ENCODE results near the gene SPTBN5.

The SPTBN5 gene

DNA sequence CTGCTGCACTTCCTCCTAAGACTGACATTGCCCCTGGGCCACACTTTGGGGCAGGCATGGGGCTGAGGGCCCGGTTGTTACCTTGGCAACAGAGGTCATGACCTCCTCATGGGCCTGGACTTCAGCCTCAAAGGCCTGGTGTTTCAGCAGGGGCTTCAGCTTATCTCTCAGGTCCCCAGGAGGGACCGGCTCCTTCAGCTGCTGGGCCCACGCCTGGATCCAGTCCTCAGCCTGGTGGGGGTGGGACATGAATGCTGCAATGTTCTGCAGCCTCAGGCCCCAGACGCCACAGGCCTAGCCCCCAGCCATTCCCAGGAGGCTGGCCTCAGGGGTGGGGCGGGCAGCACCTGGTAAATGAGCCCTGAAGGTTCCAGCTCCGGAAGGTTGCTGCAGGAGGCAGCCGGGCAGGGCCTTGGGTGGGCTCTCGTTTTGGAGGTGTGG lies 27.6 kb downstream of the SPTBN5 start:
- no peak for DNase-seq (ENCODE audit: low read depth)

DNA sequence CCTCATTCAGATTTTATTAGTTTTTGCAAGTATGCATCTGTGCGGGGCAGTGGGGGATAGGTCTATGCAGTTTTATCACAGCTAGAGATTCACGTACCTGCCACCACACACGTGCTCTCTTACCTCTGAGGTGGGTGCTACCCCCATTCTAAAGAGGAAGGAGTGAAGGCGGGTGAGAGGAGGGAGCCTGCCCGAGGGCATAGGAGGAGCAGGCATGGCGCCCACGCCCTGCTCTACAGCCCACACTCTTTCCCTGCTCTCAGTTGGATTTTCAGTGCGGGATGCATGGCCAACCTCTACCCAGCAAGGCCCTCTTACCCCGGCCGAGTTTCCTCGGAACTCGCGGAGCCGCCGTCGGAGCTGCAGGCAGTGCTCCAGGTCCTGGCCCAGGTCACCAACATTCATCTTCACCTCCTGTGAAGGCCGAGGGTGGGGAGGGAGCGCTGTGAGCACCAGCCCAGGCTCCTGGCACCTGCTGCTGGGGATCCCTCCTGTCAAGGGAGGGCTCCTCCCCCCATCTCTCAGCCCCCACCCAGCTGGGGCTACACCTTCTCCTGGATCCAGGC lies 28.3 kb downstream of the SPTBN5 start:
- no peak for DNase-seq (ENCODE audit: low read depth)

DNA sequence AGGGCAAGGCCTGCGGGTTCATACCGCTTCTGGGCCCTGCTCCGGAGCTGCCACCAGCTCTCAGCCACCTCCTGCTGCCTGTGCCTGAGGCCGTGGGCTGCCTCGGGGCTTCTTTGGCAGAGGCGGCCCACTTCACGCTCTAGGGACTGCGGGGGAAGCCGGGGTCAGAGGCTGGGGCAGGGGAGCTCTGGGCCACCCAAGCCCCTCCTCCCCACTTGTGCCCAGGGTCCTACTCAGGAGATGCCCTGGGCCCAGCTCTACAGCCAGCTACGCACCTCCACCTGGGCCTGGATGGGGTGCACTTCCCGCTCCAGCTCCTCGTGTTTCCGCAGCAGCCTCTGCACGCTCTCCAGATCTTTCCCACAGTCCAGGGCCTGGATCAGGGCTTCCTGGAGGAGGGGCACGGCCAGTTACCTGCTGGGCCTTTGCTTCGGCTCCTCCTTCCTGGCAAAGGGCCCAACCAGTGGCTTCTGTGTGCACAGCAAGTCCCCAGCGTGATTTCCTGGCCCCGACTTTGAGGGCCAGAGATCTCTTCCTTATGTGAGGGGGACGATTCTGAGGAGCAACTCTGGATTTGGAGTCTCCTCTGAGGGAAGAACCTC lies 31.2 kb downstream of the SPTBN5 start:
- DNase-seq (ENCODE audit: low read depth), result no peak

DNA sequence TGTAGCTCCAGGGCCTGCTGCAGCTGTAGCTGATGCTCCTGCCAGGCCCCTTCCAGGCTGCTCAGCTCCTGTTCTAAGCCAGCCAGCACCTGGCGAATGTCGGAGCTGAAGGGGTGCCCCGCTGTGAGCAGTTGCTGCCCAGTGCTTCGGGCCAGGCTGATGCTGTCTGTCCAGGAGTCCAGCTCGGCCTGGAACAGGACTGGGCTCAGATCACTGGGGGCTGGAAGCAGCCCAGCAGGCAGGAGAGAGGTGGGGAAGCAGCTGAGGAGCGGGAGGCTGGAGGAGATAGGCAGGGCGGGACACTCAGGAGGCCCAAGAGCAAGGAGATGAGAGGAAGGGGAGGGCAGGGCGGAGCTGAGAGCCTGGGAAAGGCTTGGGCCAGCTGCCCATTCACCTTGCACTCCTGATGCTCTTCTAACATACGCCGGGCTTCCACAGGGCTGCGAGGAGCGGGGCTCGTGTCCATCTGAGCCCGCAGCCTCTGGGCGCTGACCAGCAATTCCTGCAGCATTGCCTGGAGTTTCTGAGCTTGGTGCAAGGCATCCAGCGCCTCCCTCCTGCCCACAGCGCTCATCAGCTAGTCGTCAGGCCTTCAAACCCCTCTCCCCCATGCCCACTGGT lies 32.0 kb downstream of the SPTBN5 start:
- no peak for DNase-seq (ENCODE audit: low read depth)

DNA sequence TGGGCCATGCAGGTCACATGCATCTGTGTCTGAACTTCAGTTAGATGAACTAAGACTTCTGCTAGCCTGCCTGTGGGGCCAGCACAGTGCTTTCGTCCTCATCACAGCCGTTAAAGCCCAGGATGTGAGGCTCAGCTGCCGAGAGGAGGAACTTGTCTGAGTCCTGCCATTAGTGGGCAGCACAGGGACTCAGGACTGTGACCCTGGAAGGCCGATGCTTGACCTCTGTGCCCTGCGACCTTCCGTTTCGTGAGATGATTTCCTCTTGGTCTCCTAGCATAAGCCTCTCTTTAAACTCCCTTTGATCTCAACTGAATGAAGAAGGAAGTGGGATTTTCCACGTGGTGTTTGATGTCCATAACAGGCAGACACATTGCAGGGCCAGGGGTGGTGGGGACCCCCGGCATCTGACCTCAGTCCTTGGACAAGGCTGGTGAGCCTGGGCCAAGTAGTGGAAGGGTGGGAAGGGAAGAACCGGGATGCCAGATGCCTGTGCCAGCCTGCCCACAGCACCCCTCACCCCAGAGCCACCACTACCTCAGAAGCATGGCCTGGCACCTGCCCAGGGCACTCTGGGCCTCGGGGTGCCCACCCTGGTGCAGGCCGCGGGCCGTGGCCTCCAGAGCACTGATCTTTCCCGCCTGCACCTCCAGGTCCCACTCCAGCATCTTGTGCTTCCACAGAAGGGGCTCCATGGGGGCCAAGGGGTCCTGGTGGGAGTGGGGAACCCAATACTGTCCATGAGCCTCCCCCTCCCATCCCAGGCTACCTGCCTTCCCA lies 33.6 kb downstream of the SPTBN5 start:
- DNase-seq (ENCODE audit: low read depth), result no peak

DNA sequence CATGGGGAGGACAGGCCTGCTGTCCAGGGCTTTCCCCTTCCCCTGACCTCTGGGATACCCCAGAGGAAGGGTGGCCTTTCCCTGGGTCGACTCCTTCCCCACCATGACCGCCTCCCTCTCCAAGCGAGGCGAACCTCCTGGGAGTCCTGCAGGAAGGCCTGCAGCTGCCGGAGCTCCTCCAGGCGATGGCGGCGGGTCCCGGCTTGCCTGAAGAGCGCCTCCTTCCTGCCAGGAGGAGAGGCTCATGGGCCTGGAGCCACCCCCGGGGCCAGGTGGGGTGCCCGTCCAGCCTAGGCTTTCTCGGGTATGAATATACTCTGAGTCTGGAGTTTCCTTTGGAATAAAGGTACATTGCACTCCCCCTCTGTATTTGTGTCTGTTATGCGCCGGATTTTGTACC lies 35.1 kb downstream of the SPTBN5 start:
- no peak for DNase-seq (ENCODE audit: low read depth)

DNA sequence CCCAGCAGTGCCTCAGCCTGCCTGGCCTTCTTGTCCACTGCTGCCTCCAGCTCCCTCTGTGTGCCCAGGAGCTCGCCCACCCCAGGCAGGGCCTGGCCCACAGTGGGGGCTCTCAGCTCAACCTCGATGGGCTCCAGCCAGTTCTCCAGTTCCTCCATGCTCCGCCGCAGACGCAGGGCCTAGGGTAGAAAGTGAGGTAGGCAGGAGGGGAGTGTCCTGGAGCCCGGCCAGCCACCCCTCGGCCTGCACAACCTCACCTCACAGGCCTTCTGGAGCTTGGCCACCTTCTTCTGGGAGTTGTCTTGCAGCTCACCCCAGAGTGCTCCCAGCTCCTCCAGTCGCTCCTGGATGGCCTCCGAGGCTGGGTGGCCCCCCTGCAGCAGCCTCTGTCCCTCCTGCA lies 36.5 kb downstream of the SPTBN5 start:
- DNase-seq (ENCODE audit: low read depth), result no peak

DNA sequence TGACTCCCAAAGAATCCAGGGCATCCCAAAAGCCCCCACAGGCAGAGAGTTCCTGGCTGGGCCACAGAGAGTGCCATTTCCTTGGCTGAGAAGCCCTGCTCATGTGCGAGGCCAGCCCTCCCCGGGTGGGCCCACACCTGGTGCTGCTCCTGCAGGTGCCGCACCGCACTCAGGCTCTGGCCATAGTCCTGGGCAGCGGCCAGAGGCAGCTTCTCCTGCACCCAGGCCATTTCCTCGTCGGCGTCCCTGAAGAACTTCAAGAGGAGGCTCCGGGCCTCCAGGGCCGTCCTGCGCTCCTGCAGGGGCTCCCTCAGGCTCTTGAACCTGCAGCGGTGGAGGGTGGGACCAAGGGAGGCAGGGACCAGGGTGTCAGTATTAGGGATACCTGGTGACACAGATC lies 37.1 kb downstream of the SPTBN5 start:
- no peak for DNase-seq (ENCODE audit: low read depth)

DNA sequence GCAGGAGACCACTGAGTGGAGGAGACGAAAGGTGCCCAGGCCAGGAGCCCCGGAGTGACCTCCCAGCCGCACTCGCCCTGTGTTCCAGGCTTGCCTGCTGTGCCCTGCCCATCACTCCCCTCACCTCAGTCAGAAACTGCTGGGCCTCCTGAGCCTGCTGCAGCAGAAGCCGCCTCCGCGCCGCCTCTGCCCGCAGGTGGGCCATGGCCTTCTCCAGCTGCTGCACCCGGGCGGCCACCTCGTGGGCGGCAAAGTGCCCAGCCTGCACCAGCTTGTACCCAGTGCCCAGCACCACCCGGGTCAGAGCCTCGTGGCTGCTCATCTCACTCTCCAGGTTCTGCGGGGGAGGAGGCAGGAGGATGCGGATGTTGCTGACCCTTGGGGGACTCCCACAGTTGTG lies 37.6 kb downstream of the SPTBN5 start:
- DNase-seq (ENCODE audit: low read depth), result no peak

DNA sequence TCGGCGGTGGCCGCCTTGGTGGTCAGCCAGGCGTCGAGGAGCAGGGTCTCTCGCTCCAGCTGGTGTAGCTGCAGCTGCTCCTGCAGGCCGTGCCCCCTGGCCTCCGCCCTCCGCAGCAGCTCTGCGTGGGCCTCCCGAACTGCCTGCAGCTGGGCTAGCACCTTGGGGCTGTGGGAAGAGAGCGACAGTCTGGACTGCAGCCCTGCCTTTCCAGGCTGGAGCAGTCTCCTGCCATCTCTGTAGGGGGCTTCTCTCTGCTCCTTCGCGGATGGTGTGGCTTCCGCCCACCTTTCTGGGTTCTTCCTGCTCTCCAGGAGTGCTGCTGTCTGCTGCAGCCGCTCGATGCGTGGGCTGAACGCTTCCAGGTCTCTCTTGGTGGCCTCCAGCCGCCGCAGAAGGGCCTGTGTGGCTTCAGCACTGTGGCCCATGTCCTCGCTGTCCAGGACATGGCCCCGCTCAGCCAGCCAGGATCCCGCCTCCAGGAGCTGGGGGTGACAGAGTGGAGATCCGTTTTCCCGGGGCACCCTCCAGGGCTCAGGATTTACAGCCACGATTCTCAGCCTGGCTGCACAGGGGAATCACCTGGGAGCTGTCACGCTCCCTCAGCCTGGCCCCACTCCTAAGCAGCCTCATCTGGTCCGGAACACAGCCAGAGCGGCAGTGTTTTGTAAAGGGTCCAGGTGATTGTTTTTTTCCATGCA lies 38.4 kb downstream of the SPTBN5 start:
- no peak for DNase-seq (ENCODE audit: low read depth)

DNA sequence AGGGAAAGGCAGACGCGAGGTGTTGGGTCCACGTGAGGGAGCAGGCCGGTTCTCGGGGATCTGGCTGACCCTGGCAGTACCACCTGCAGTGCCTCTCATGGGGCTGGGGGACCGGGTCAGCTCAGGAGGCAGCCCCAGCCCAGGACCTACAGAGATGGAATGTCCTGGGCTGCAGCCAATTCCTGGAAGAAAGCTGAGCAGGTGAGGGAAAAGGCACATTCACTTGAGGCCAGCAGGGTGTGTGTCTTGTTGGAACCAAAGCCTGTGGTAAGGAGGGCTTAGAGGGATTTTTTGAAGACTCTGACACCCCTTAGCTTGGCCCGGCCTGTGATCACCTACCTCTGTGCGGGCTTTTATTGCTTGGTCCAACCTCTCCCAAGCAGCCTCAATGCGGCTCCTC lies 39.4 kb downstream of the SPTBN5 start:
- DNase-seq (ENCODE audit: low read depth), result no peak

DNA sequence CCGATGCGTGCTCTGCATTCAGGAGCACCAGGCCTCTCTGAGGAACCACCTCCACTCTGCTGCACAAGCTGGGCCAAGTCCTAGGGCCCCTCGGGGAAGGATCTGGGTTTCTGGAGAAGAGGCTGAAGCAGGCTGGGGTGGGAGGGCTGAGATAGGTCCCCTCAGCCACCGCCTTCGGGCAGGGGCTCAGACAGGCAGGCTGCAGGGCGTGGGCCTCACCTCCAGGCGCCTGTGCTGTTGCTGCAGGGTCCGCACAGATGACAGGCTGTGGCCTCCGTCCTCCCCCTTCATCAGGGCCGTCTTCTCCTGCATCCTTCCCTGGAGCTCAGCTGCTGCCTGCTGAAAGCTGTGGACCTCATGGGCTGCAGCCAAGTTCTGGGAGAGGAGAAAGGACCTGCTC lies 40.0 kb downstream of the SPTBN5 start:
- no peak for DNase-seq (ENCODE audit: low read depth)

DNA sequence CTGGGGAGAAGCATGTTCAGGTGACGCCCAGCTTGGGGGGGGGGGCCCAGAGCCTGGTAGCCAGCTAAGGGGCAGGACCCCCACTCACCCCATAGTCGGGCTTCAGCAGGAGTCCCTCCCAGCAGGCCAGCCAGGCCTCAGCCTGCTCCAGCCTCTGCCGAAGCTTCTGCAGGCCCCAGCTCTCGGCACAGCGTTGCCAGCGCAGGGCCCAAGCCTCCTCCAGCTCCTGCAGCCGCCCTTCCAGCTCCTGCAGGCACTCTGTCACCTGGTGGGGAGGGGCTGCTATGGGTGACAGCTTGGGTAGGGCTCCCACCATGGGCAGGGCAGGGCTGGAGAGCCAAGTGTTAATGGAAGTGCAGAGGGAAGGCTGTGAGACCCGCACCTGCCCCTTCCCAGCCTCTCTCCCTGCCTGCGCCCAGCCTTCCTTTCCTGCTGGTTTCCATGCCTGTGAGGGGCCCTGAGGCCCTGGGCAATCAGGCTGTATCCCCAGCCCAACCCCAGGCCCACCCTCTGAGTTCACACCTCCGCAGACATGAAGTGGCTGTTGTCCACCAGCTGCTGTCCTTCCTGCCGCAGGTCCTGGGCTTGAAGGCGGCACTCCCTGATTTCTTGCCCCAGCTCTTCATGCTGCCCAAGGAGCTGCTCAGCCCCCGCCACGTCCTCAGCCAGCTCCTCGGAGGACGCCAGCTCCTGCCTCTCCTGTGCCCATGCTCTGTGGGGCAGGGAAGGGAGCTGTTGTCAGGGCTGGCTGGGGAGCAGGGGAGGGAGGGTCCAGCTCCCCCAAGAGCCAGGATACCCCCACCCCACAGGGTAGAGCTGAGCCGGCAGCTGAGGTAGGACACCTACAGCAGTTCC lies 40.9 kb downstream of the SPTBN5 start:
- DNase-seq (ENCODE audit: low read depth), result no peak

DNA sequence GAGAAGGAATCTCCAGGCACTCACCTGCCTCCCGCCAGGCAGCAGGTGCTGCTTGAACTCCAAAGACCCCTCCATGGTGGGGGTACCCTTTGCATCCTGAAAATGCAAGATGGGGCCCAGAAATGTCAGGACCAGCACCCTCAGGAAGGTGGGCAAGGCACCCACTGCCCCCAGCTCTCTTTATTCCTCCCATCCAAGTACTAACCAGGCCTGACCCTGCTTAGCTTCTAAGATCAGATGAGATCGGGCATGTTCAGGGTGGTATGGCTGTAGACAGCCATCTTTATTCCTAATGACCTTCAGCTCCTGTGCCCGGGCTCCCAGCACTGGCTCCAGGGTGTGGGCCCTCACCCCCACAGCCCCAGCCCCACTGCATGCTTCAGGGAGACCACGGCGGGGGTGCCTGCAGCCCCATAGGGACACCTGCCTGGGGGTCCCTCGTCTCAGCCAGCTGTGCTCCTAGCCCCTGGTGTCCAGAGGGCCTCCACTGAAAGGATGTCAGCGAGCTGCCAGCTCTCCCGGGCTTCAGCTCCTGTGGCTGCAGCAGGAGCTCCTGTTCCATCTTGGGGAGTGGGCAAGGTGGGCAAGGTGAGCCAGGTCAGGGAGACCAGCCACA lies 42.0 kb downstream of the SPTBN5 start:
- DNase-seq (ENCODE audit: low read depth), result no peak

DNA sequence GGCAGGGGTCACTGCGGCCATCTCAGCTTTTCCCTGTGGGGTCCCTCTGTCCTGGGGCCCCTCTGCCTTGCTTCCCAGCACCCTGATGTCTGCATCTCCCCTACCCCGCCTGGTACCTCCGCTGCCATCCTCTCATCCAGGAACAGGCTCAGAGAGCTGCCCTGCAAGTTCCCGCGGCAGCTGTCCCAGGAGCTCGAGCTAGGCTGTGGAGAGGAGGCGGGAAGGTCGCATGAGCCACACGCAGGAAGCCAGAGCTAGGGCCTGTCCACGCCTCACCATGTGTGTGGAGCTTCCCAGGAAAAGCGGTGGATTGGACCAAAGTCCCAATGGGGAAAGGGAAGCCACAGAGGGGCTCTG lies 42.7 kb downstream of the SPTBN5 start:
- no peak for DNase-seq (ENCODE audit: low read depth)

DNA sequence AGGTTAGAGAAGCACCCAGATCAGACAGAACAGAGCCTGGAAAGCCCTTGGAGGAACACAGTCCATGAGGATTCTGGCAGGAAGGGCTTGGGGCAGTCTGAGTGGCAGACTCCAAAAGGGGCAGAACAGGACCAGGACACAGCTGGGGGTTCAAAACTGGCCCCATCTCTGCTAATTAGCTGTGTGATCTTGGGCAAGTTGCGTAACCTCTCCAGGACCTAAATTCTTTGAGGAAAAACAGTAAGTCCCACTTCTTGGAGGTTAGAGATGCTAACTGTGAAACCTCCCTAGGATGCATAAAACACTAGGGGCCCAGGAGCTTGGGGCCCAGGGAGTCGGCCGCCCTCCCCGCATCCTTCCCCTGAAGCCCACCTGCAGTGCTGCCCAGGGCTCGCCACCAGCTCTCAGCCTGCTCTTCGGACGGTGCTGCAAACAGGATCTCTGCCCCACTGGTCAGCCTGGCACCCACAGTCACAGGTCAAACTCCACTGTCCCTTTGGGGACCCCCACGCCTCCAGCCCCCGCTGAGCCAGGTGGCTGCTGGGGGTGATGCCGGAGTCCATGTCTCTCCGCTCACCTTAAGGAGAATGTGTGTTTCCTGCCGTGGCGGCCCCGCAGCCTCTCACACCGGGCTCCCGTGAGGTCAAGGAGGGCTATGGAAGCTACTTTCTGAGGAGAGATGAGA lies 43.2 kb downstream of the SPTBN5 start:
- DNase-seq (ENCODE audit: low read depth), result no peak

DNA sequence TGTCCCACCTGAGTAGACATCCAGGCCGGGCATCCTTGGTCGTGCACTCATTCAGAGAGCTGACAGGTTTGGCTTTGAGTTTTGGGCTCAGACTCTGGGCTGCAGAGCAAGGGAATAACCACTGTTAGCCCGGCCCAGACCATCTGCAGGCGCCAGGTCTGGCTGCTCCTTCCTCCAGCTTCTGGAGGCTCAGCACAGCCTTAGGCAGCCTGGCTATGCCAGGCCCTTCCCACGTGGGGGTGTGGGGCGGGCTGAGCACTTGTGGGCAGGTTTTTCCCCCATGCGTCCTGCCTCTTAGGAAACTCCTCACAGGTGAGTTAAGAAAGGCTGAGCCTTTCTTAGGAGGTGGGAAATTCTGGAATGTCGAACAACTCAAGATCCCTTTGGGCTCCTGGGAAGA lies 44.0 kb downstream of the SPTBN5 start:
- DNase-seq (ENCODE audit: low read depth), result no peak

DNA sequence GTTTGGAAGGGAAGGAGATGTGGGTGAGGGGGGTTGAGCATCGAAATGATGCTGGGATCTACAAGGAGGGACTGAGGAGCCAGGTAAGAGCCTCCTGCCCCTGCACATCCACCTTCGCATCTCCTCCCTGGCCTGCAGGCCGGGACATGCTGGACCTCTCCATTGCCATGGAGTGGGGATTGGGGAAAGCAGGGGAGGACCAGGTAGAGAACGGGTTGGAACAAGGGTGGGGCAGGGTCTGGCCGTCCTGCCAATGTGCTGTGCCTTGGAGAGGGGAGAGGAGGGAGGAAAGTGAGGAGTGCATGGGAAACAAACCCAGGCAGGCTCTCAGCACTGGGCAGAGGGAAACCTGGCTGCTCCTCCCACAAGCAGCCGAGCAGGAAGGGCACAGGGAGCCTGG lies 44.6 kb downstream of the SPTBN5 start:
- no peak for DNase-seq (ENCODE audit: low read depth)

DNA sequence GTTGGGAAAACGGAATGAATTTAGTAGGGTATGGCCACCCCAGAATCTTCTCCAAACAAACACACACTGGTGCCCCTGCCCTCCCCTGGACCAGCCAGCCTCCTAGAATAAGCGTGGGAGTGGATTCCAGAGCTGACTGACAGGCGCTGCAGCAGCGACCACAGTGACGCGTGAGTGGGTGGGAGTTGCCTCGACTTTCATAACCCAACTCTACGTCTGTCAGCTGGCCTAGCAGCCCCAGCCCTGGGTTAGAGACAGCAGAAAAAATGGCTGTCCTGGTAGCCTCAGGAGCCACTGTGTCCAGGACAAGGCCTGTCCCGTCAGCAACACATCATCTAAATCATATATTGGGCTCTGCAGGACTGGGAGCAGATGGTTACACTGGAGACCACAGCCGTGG lies 45.2 kb downstream of the SPTBN5 start:
- DNase-seq (ENCODE audit: low read depth), result peak; percentile 45

DNA sequence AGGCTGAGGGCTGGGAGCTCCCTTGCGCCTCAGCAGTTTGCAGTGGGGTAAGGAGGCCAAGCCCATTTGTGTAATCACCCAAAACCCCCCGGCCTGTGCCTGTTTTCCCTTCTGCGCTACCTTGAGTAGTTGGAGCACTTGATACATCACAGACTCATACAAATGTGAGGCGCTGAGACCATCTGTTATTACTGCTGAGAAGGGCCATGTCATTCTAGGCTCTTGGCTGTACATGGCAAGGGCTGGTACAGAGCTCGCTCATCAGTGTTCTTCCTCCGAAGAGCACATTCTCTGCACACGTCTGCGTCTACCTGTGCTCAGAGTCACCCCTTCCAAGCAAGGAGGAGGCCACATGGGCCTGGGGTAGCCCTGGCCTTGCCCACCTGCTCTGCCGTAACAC lies 45.9 kb downstream of the SPTBN5 start:
- no peak for DNase-seq (ENCODE audit: low read depth)

DNA sequence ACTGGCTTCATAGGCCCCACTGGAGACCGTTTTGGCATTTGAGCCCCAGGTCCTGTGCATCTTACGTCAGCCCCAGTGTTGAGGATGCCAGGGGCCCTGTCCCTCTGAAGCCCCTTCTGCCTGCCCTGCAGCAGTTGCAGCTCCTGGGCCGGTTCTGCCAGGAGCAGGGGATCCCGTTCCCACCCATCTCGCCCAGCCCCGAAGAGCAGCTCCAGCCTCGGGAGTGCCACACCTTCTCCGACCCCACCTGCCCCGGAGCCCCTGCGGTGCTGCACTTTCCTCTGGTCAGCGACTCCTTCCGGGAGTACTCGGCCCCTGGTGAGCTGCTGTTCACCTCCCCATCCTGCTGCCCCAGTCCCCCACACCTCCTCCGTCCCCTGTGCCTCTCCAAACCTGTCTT lies 46.6 kb downstream of the SPTBN5 start:
- no peak for DNase-seq (ENCODE audit: low read depth)

All from amniotic epithelial cell (primary cell).